ENCODE results near the gene CELF2.

The CELF2 gene

GRCh38 chr10:11264296-11265048, 246.8 kb downstream of the CELF2 start:
- H4K20me1 ChIP-seq (ENCODE audit: control insufficient read depth, insufficient read depth, low read depth, low read length), result no peaks in the 10 kb centered on the region
- H3K4me1 ChIP-seq (ENCODE audit: control insufficient read depth, low read length), result peaks cover 73% of the 10 kb centered on the region
- no peaks in the 10 kb centered on the region for H3K79me2 ChIP-seq (ENCODE audit: control insufficient read depth, low read length)
- no peaks in the 10 kb centered on the region for H3K27me3 ChIP-seq (ENCODE audit: control insufficient read depth, low read length)
- no peaks in the 10 kb centered on the region for H3K9me2 ChIP-seq (replicated peaks; ENCODE audit: control insufficient read depth, low read length)
- H3K9me3 ChIP-seq (ENCODE audit: control insufficient read depth, insufficient read depth, low read length), result no peaks in the 10 kb centered on the region
- H3F3A ChIP-seq (ENCODE audit: control insufficient read depth, insufficient read depth), result no peaks in the 10 kb centered on the region
- no peak overlapping the region for H3K4me3 ChIP-seq (ENCODE audit: low read length)
- TF ChIP-seq EZH2phosphoT487 (IDR thresholded peaks at IDR 0.05; ENCODE audit: borderline replicate concordance, low read length), result no peak
- no peak for TF ChIP-seq CTCF (IDR thresholded peaks at IDR 0.05; ENCODE audit: low read depth, low read length, poor library complexity, severe bottlenecking)
- H3K4me2 ChIP-seq (ENCODE audit: low read length), result no peak overlapping the region
- H3K27ac ChIP-seq (ENCODE audit: low read depth, low read length), result no peak overlapping the region
- H3K36me3 ChIP-seq (ENCODE audit: control insufficient read depth, low read length), result no peaks in the 10 kb centered on the region

- no peaks in the 10 kb centered on the region for H3F3A ChIP-seq (ENCODE audit: control insufficient read depth, insufficient read depth)
- no peaks in the 10 kb centered on the region for H3K9me2 ChIP-seq (replicated peaks; ENCODE audit: control insufficient read depth, low read length)
- peak overlapping the region; percentile 46 for H3K4me2 ChIP-seq (ENCODE audit: low read length)
Measured at GRCh38 chr10:11265484-11265883, 247.8 kb downstream of the CELF2 start.

GRCh38 chr10:11266426-11266825, 248.8 kb downstream of the CELF2 start:
- Histone ChIP-seq H3K79me2 (ENCODE audit: control insufficient read depth, low read length) (no peaks in the 10 kb centered on the region), H3K36me3 (ENCODE audit: control insufficient read depth, low read length) (no peaks in the 10 kb centered on the region), H3K27ac (ENCODE audit: low read depth, low read length) (peak overlapping the region; percentile 14; the same call in 1 of the 2 replicates), H3F3A (ENCODE audit: control insufficient read depth, insufficient read depth) (no peaks in the 10 kb centered on the region), H3K4me3 (ENCODE audit: low read length) (peak overlapping the region; percentile 31), H3K9me3 (ENCODE audit: control insufficient read depth, insufficient read depth, low read length) (no peaks in the 10 kb centered on the region), H3K4me2 (ENCODE audit: low read length) (peak overlapping the region; percentile 46), H4K20me1 (ENCODE audit: control insufficient read depth, insufficient read depth, low read depth, low read length) (no peaks in the 10 kb centered on the region), H3K4me1 (ENCODE audit: control insufficient read depth, low read length) (peaks cover 63% of the 10 kb centered on the region), H3K9me2 (replicated peaks; ENCODE audit: control insufficient read depth, low read length) (no peaks in the 10 kb centered on the region), H3K27me3 (ENCODE audit: control insufficient read depth, low read length) (peaks cover 5% of the 10 kb centered on the region)
- TF ChIP-seq EZH2phosphoT487 (IDR thresholded peaks at IDR 0.05; ENCODE audit: borderline replicate concordance, low read length), result no peak
- TF ChIP-seq CTCF (IDR thresholded peaks at IDR 0.05; ENCODE audit: low read depth, low read length, poor library complexity, severe bottlenecking), result no peak

More at GRCh38 chr10:11265484-11265883, 247.8 kb downstream of the CELF2 start:
- Histone ChIP-seq H3K36me3 (ENCODE audit: control insufficient read depth, low read length) (no peaks in the 10 kb centered on the region), H3K79me2 (ENCODE audit: control insufficient read depth, low read length) (no peaks in the 10 kb centered on the region), H3K27ac (ENCODE audit: low read depth, low read length) (peak overlapping the region; percentile 15; the same call in 1 of the 2 replicates), H4K20me1 (ENCODE audit: control insufficient read depth, insufficient read depth, low read depth, low read length) (no peaks in the 10 kb centered on the region), H3K9me3 (ENCODE audit: control insufficient read depth, insufficient read depth, low read length) (no peaks in the 10 kb centered on the region), H3K4me1 (ENCODE audit: control insufficient read depth, low read length) (peaks cover 72% of the 10 kb centered on the region), H3K4me3 (ENCODE audit: low read length) (peak overlapping the region; percentile 31), H3K27me3 (ENCODE audit: control insufficient read depth, low read length) (no peaks in the 10 kb centered on the region)
- TF ChIP-seq CTCF (IDR thresholded peaks at IDR 0.05; ENCODE audit: low read depth, low read length, poor library complexity, severe bottlenecking), result no peak
- no peak for TF ChIP-seq EZH2phosphoT487 (IDR thresholded peaks at IDR 0.05; ENCODE audit: borderline replicate concordance, low read length)

Measured in DOHH2 (cell line).